H1 (cell line): Measurements from ENCODE around the gene SYDE2. TPM values are rescaled to one million over a fixed set of nuclear protein-coding genes. Genes with fewer than 3 reads are reported as not detected.

Experiments used
- CTCF ChIA-PET: fragments of 300-600 bp; sonication (Branson Sonifier 250); formaldehyde crosslinking; loops from one replicate; lab custom pipeline; 2021; ENCODE audit not compliant: partially characterized antibody; lab: Charles Lee
- POLR2A ChIA-PET: fragments of 300-600 bp; sonication (Branson Sonifier 250); formaldehyde crosslinking; loops from one replicate; lab custom pipeline; 2021; ENCODE audit warnings: inconsistent platforms; ENCODE audit not compliant: partially characterized antibody; lab: Charles Lee
- DNase-seq, 2 experiments: peaks; one replicate each; pipeline versions ENCODE4 v3.0.0 to v3.0.0-alpha.2; 2010 to 2022; ENCODE audit warnings: low spot score in 2 of 2, low read depth in 1 of 2, mixed read lengths in 1 of 2
- FAIRE-seq: peaks from 2 replicates; lab custom pipeline; 2011; peaks lifted over from hg19 to GRCh38; lab: Jason Lieb, UNC
- H2AFZ ChIP-seq: 2 replicates; pipeline ENCODE4 v1.8.1; 2012; ENCODE audit warnings: low read length, inconsistent platforms
- H2AK5ac ChIP-seq: 2 replicates; pipeline ENCODE4 v1.6.1; 2013; ENCODE audit warnings: low read depth, low read length
- H2BK120ac ChIP-seq: replicated peaks from 2 replicates; pipeline ENCODE3; 2013; ENCODE audit warnings: low read depth, low read length, inconsistent platforms
- H2BK12ac ChIP-seq: 2 replicates; pipeline ENCODE4 v1.6.1; 2013; ENCODE audit warnings: low read depth, low read length
- H2BK15ac ChIP-seq: 2 replicates; pipeline ENCODE4 v1.6.1; 2013; ENCODE audit warnings: low read length
- H2BK20ac ChIP-seq: 2 replicates; pipeline ENCODE4 v1.6.1; 2013; ENCODE audit warnings: low read length
- H2BK5ac ChIP-seq: 2 replicates; pipeline ENCODE4 v1.6.1; 2013; ENCODE audit warnings: low read depth, low read length
- H3K14ac ChIP-seq: 2 replicates; pipeline ENCODE4 v1.6.1; 2013; ENCODE audit warnings: inconsistent platforms; ENCODE audit not compliant: insufficient read length
- H3K18ac ChIP-seq: 2 replicates; pipeline ENCODE4 v1.6.1; 2013; ENCODE audit warnings: low read length; ENCODE audit errors: extremely low read depth
- H3K23ac ChIP-seq: 2 replicates; pipeline ENCODE4 v1.6.1; 2013; ENCODE audit warnings: inconsistent platforms; ENCODE audit not compliant: insufficient read length
- H3K23me2 ChIP-seq: 2 replicates; pipeline ENCODE4 v1.6.1; 2013; ENCODE audit warnings: low read depth, low read length
- H3K27ac ChIP-seq: 2 replicates; pipeline ENCODE4 v1.6.1; 2011; ENCODE audit warnings: low read depth, low read length, inconsistent platforms
- H3K27me3 ChIP-seq, 4 experiments: replicated peaks in 1 of 4; 1 replicate in 1 of 4; 2 replicates in 3 of 4; pipeline versions ENCODE4 v1.6.1 to v1.8.1; 2011 to 2013; ENCODE audit warnings: low read length in 3 of 4, mild to moderate bottlenecking in 3 of 4, inconsistent platforms in 2 of 4, mixed read lengths in 2 of 4, moderate library complexity in 1 of 4; ENCODE audit not compliant: control insufficient read depth in 3 of 4, insufficient read depth in 3 of 4; ENCODE audit errors: extremely low read depth in 1 of 4
- H3K36me3 ChIP-seq, 4 experiments: 2 replicates each; pipeline versions ENCODE4 v1.6.1 to v1.8.1; 2011 to 2013; ENCODE audit warnings: mild to moderate bottlenecking in 4 of 4, low read length in 3 of 4, moderate library complexity in 2 of 4, control low read depth in 1 of 4, inconsistent platforms in 1 of 4; ENCODE audit not compliant: insufficient read depth in 4 of 4, control insufficient read depth in 2 of 4
- H3K4ac ChIP-seq: replicated peaks from 2 replicates; pipeline ENCODE3; 2013; ENCODE audit warnings: low read length, low read depth, mixed read lengths, inconsistent platforms; ENCODE audit not compliant: insufficient read length
- H3K4me1 ChIP-seq, 4 experiments: replicated peaks in 1 of 4; 1 replicate in 1 of 4; 2 replicates in 3 of 4; pipeline versions ENCODE4 v1.6.1 to v1.8.1; 2011 to 2013; ENCODE audit warnings: low read length in 3 of 4, inconsistent platforms in 2 of 4, mixed read lengths in 1 of 4; ENCODE audit not compliant: insufficient read depth in 4 of 4, control insufficient read depth in 3 of 4
- H3K4me2 ChIP-seq, 2 experiments: 2 replicates each; pipeline versions ENCODE4 v1.6.1 to v1.8.1; 2011 to 2013; ENCODE audit warnings: low read depth in 2 of 2, low read length in 2 of 2, control low read depth in 1 of 2, inconsistent platforms in 1 of 2, mild to moderate bottlenecking in 1 of 2; ENCODE audit not compliant: insufficient read depth in 1 of 2
- H3K4me3 ChIP-seq, 4 experiments: fragments of 200-600, 300-600 bp in 1 of 4; sonication (generic), shearing (Covaris generic), sonication (Bioruptor Twin) in 1 of 4; 2 replicates each; pipeline versions ENCODE4 v1.5.1 to v1.8.1; 2011 to 2016; ENCODE audit warnings: low read length in 4 of 4, low read depth in 3 of 4, control low read depth in 2 of 4, inconsistent platforms in 2 of 4, mild to moderate bottlenecking in 2 of 4, mixed read lengths in 1 of 4, moderate library complexity in 1 of 4; ENCODE audit not compliant: insufficient read depth in 2 of 4; ENCODE audit errors: extremely low read depth in 1 of 4
- H3K56ac ChIP-seq: replicated peaks from 2 replicates; pipeline ENCODE3; 2013; ENCODE audit warnings: low read depth, mild to moderate bottlenecking, mixed read lengths, low read length, inconsistent platforms; ENCODE audit not compliant: insufficient read length
- H3K79me1 ChIP-seq: 2 replicates; pipeline ENCODE4 v1.6.1; 2013; ENCODE audit warnings: low read depth, low read length, control low read depth
- H3K79me2 ChIP-seq, 2 experiments: 2 replicates each; pipeline versions ENCODE4 v1.6.1 to v1.8.1; 2012 to 2013; ENCODE audit warnings: low read length in 2 of 2, mild to moderate bottlenecking in 2 of 2, inconsistent platforms in 1 of 2; ENCODE audit not compliant: insufficient read depth in 2 of 2, control insufficient read depth in 1 of 2
- H3K9ac ChIP-seq, 4 experiments: replicated peaks in 1 of 4; 1 replicate in 1 of 4; 2 replicates in 3 of 4; pipeline versions ENCODE4 v1.6.1 to v1.8.1; 2011 to 2013; ENCODE audit warnings: low read depth in 3 of 4, low read length in 3 of 4, control low read depth in 2 of 4, mild to moderate bottlenecking in 2 of 4, moderate library complexity in 2 of 4, inconsistent platforms in 1 of 4; ENCODE audit errors: extremely low read depth in 1 of 4
- H3K9me3 ChIP-seq, 2 experiments: 2 replicates each; pipeline versions ENCODE4 v1.6.1 to v1.8.1; 2012 to 2013; ENCODE audit warnings: mild to moderate bottlenecking in 2 of 2, moderate library complexity in 2 of 2, control low read depth in 1 of 2, inconsistent platforms in 1 of 2, low read depth in 1 of 2, low read length in 1 of 2, mixed read lengths in 1 of 2; ENCODE audit not compliant: insufficient read depth in 2 of 2
- H4K20me1 ChIP-seq, 2 experiments: replicated peaks in 1 of 2; 2 replicates each; pipeline versions ENCODE3 to v1.8.1; 2011 to 2013; ENCODE audit warnings: inconsistent platforms in 2 of 2, low read length in 2 of 2, mild to moderate bottlenecking in 1 of 2; ENCODE audit not compliant: insufficient read depth in 2 of 2, control insufficient read depth in 1 of 2
- H4K5ac ChIP-seq: 2 replicates; pipeline ENCODE4 v1.6.1; 2013; ENCODE audit warnings: low read length, low read depth, mixed read lengths, inconsistent platforms; ENCODE audit not compliant: insufficient read length
- H4K8ac ChIP-seq: 2 replicates; pipeline ENCODE4 v1.8.0; 2013; ENCODE audit warnings: mild to moderate bottlenecking, moderate library complexity, low read length, inconsistent platforms; ENCODE audit not compliant: insufficient read depth; ENCODE audit errors: extremely low read depth
- H4K91ac ChIP-seq: replicated peaks from 2 replicates; pipeline ENCODE3; 2013; ENCODE audit warnings: low read length, mixed read lengths, inconsistent platforms; ENCODE audit not compliant: insufficient read length
- KDM4A ChIP-seq: IDR thresholded peaks from one replicate; pipeline ENCODE4 v1.7.1; 2012; ENCODE audit warnings: low read depth, mild to moderate bottlenecking, moderate library complexity, low read length, inconsistent platforms; ENCODE audit not compliant: severe bottlenecking
- POU5F1 ChIP-seq: IDR thresholded peaks from 2 replicates; pipeline ENCODE4 v1.6.1; 2011; ENCODE audit warnings: low read depth, mild to moderate bottlenecking, low read length, moderate library complexity
- WGBS, 2 experiments: shearing (Covaris generic) in 1 of 2; methylation state at CpG; one replicate each; pipeline versions ENCODE4 v1.1.6 to v1.1.7; 2013 to 2015; ENCODE audit warnings: low lambda C conversion rate in 2 of 2, mixed read lengths in 2 of 2, inconsistent platforms in 1 of 2, low coverage in 1 of 2, missing lambda C conversion rate in 1 of 2; ENCODE audit not compliant: insufficient replicate concordance in 2 of 2, insufficient coverage in 1 of 2, insufficient read length in 1 of 2; ENCODE audit errors: extremely low coverage in 1 of 2, missing lambda C conversion rate in 1 of 2; 5-methylcytosine and 5-hydroxymethylcytosine counted together
- polyA plus RNA-seq, 7 experiments: library from polyadenylated mRNA; depleted of rRNA in 3 of 7; stranded (reverse) in 5 of 7; unstranded in 2 of 7; fragments of >200 nt in 5 of 7; fragments of 200-250 nt in 2 of 7; gene quantifications; 1 replicate in 5 of 7; 2 replicates in 1 of 7; 4 replicates in 1 of 7; pipeline versions ENCODE4 v1.2.1 to v1.2.3, GENCODE V29; 2011 to 2013; ENCODE audit warnings: missing spikeins in 2 of 7, mixed read lengths in 2 of 7
- total RNA-seq: library from RNA; stranded (reverse); fragmentation: NEBNext Ultra II Directional; extraction: Animal tissue kit (Norgen Biotek cat#: 25700); gene quantifications from 2 replicates; pipeline ENCODE4 v1.2.1, GENCODE V29; 2021

SYDE2 gene
- total and polyA plus RNA-seq, 2 of the 8 experiments (the other 6 are each of a cell fraction or from before 2014, with no cell fraction given): 1.6 to 14.6 TPM

DNA sequence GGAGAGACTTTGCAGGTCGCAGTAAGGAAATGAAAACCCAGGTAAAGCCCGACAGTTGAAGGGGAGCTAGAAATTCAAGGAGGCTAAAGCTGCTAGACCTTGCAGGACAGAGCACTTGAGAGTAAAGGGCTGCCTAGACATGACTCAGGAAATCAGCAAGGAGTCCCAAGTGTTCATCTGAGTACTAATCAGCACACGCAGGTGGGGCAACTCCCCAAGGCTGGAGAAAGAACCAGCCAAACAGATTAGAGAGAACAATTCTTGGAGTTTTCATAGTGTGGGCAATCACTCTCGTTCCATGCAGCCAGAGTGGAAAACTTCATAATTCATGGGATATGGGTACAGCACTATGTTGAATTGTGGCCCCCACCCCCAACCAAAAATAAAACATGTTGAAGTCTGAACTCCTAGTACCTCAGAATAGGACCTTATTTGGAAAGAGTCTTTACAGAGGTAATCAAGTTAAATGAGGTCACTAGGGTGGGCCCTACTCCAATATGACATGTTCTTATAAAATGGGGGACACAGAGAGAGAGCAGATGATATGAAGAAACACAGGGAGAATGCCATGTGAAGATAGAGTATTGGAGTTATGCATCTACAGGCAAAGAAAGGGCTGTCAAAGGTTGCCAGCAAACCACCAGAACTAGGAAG lies 28.0 kb downstream of the SYDE2 start:
- Histone ChIP-seq H3K14ac (no peak overlapping the region), H3K56ac (no peak overlapping the region), H2AK5ac (no peak overlapping the region), H3K27me3 (peaks cover 0 to 1% (median 0%) of the 10 kb centered on the region in 4 experiments; a peak in 1 of 7 replicates), H2BK12ac (no peak overlapping the region), H3K27ac (no peak overlapping the region), H3K9me3 (no peaks in the 10 kb centered on the region), H3K4me1 (no peaks in the 10 kb centered on the region), H2AFZ (no peak overlapping the region), H3K23ac (no peak overlapping the region), H4K91ac (no peak overlapping the region), H2BK5ac (no peak overlapping the region), H4K20me1 (no peaks in the 10 kb centered on the region), H3K4ac (no peak overlapping the region), H3K4me3 (no peak overlapping the region), H2BK120ac (no peak overlapping the region), H2BK20ac (no peak overlapping the region), H4K5ac (no peak overlapping the region), H3K4me2 (no peak overlapping the region), H3K79me1 (no peaks in the 10 kb centered on the region), H3K18ac (no peak overlapping the region), H3K23me2 (no peaks in the 10 kb centered on the region), H4K8ac (no peak overlapping the region), H3K79me2 (no peaks in the 10 kb centered on the region), H3K36me3 (no peaks in the 10 kb centered on the region; a peak in 1 of 8 replicates), H3K9ac (no peak overlapping the region), H2BK15ac (no peak overlapping the region)
- POLR2A ChIA-PET: no interaction called here
- FAIRE-seq (no peak), DNase-seq (no peak)
- 95% methylated on average over 4 of the region's 4 CpGs; no CpG with 5 or more reads in 1 of the 2 experiments for WGBS, 2 experiments
- CTCF ChIA-PET: interaction anchor here (1.4 kb wide), 1 partner anchor 87 kb away, joined by 4 read pairs; the partner anchor contains the start of gene C1orf52
- TF ChIP-seq KDM4A (no peak), POU5F1 (no peak)
